ENCODE measurements around the gene NRDC.
"Not testable (repeated sequence)": the region's sequence is repeated elsewhere in the genome, so short reads cannot be mapped to it uniquely, and the experiment has no call there.

NRDC gene

DNA sequence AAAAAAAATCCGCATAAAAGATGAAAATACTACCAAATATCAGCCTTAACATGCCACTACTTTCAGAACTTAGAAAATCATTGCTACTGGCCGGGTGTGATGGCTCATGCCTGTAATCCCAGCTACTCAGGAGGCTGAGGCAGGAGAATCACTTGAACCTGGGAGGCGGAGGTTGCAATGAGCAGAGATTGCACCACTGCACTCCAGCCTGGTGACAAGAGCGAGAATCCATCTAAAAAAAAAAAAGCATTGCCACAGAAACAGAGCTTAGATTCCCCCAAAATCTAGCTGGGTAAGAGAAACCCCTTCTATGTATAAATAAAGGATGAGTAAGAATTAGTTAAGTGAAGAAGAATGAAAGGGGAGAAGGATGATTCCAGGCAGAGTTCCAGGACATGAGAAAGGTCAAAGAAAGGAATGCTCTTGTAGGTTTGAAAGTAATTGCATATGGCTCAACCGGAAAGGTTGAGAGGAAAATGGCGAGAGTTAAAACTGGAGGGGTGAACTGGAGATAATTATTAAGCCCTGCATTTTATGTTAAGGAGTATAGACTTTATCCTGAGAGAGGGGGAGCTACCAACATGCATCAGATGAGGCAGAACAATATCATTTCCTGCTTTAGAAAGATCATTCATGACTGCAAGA lies 19.7 kb upstream of the NRDC start:
- Histone ChIP-seq H3K79me2 (no peaks in the 10 kb centered on the region), H3K27me3 (ENCODE audit: control insufficient read depth, insufficient read depth, low read length) (no peaks in the 10 kb centered on the region), H3K9me3 (ENCODE audit: control insufficient read depth, low read length) (no peaks in the 10 kb centered on the region), H3K4me3 (ENCODE audit: low read depth, low read length) (no peak overlapping the region), H3K4me2 (ENCODE audit: low read length) (no peak overlapping the region), H3K9ac (no peak overlapping the region), H3K36me3 (ENCODE audit: control insufficient read depth, insufficient read depth, low read length) (no peaks in the 10 kb centered on the region), H3K27ac (no peak overlapping the region), H3K4me1 (no peaks in the 10 kb centered on the region), H2AFZ (no peak overlapping the region)
- TF ChIP-seq, protein P1, sequence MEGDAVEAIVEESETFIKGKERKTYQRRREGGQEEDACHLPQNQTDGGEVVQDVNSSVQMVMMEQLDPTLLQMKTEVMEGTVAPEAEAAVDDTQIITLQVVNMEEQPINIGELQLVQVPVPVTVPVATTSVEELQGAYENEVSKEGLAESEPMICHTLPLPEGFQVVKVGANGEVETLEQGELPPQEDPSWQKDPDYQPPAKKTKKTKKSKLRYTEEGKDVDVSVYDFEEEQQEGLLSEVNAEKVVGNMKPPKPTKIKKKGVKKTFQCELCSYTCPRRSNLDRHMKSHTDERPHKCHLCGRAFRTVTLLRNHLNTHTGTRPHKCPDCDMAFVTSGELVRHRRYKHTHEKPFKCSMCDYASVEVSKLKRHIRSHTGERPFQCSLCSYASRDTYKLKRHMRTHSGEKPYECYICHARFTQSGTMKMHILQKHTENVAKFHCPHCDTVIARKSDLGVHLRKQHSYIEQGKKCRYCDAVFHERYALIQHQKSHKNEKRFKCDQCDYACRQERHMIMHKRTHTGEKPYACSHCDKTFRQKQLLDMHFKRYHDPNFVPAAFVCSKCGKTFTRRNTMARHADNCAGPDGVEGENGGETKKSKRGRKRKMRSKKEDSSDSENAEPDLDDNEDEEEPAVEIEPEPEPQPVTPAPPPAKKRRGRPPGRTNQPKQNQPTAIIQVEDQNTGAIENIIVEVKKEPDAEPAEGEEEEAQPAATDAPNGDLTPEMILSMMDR (IDR thresholded peaks at IDR 0.05) = no peak

DNA sequence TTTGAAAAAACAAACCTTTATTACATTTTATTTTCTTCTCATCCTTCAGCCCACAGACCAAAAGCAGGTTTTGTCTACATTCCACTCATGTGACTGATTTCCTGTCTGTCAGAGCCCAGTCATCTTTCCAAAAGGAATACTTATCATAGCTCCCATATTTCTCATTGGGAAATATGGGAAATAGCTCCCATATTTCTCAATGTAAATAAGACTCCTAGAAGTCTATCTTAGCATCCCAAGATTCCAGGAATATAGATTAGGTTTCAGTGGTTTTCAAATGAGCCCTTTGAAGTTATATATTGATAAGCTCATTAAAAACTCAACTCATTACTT lies 19.1 kb upstream of the NRDC start:
- Histone ChIP-seq H3K27me3 (ENCODE audit: control insufficient read depth, insufficient read depth, low read length) (no peaks in the 10 kb centered on the region), H3K9me3 (ENCODE audit: control insufficient read depth, low read length) (no peaks in the 10 kb centered on the region), H3K27ac (no peak overlapping the region), H3K9ac (no peak overlapping the region), H2AFZ (no peak overlapping the region), H3K4me3 (ENCODE audit: low read depth, low read length) (no peak overlapping the region), H3K4me2 (ENCODE audit: low read length) (no peak overlapping the region), H3K4me1 (no peaks in the 10 kb centered on the region), H3K79me2 (no peaks in the 10 kb centered on the region), H3K36me3 (ENCODE audit: control insufficient read depth, insufficient read depth, low read length) (no peaks in the 10 kb centered on the region)
- TF ChIP-seq, protein P1 (IDR thresholded peaks at IDR 0.05) = no peak

DNA sequence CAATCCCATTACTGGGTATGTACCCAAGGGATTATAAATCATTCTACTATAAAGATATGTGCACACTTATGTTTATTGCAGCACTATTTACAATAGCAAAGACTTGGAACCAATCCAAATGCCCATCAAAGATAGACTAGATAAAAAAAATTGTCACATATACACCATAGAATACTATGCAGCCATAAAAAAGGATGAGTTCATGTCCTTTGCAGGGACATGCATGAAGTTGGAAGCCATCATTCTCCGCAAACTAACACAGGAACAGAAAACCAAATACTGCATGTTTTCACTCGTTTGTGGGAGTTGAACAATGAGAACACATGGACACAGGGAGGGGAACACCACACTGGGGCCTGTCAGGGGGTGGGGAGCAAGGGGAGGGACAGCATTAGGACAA lies 16.2 kb upstream of the NRDC start:
- not testable (repeated sequence) for H3K79me2 ChIP-seq; H3K4me1 ChIP-seq; H2AFZ ChIP-seq; H3K4me2 ChIP-seq (ENCODE audit: low read length); H3K27me3 ChIP-seq (ENCODE audit: control insufficient read depth, insufficient read depth, low read length); H3K27ac ChIP-seq; H3K36me3 ChIP-seq (ENCODE audit: control insufficient read depth, insufficient read depth, low read length); H3K9ac ChIP-seq; H3K9me3 ChIP-seq (ENCODE audit: control insufficient read depth, low read length); H3K4me3 ChIP-seq (ENCODE audit: low read depth, low read length)

DNA sequence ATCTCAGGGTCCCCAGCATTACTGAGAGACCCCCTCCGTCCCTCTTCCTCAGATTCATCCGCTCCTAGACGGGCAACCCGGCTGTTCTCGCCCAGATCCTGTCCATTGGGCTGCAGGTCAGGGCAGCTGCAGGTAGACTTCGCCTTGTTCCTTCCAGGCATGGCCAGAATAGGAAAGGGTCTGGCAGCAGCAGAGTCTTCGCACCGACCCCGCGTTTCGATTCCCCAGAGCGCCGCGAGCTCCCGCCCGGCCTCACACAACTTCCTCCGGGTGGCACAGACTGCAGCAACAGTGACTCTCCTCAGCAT lies 265 bp downstream of the NRDC start:
- H3K9me3 ChIP-seq (ENCODE audit: control insufficient read depth, low read length) = no peaks in the 10 kb centered on the region
- no peaks in the 10 kb centered on the region for H3K27me3 ChIP-seq (ENCODE audit: control insufficient read depth, insufficient read depth, low read length)
- H3K36me3 ChIP-seq (ENCODE audit: control insufficient read depth, insufficient read depth, low read length) = no peaks in the 10 kb centered on the region
- peak overlapping the region; percentile 81 for H3K4me2 ChIP-seq (ENCODE audit: low read length)
- TF ChIP-seq, protein P1 (IDR thresholded peaks at IDR 0.05) = no peak
- H3K79me2 ChIP-seq = peaks cover 27% of the 10 kb centered on the region
- peak overlapping the region; percentile 89 for H2AFZ ChIP-seq
- H3K27ac ChIP-seq = peak overlapping the region; percentile 95
- H3K9ac ChIP-seq = peak overlapping the region; percentile 50
- peaks cover 2% of the 10 kb centered on the region for H3K4me1 ChIP-seq
- peak overlapping the region; percentile 98 for H3K4me3 ChIP-seq (ENCODE audit: low read depth, low read length)

DNA sequence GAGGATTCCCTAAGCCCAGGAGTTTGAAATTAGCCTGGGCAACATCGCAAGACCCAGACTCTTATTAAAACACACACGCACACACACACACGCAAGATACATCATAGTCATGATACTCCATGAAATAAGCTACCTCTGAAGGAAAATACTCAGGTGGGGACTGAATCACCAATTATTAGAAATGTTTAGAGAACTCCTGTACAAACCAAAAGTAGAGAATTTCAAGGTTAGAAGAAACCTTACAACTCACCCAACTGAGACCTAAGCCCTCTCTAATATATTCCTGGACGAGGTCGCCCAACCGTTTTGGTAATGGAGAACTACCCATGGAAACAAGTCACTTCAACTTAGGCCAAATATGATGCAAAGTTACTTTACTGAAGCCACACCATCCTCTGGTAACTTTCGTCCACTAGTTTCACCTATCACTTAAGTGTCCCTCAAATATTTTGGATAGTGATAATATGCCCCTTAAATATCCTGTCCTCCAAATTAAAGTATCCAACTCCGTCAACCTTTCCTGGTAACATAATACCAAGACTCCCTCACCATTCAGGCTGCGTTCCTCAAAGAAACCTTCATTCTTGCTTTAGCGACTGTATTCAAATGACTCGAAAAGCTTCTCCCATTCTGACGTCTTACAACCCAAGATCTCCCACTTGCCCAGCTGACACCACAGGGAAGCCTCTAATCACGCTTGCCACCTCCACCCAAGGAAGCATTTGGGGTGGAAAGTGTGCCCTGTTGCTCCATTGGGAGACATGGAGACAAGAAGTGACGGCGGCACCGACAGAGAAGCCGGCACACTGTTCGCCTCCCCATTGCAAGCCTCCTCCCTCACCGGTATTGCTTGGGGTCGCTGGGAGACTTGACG lies 856 bp downstream of the NRDC start:
- peaks cover 29% of the 10 kb centered on the region for H3K79me2 ChIP-seq
- H3K27ac ChIP-seq = peak overlapping the region; percentile 95
- H3K9me3 ChIP-seq (ENCODE audit: control insufficient read depth, low read length) = no peaks in the 10 kb centered on the region
- H3K4me1 ChIP-seq = peaks cover 2% of the 10 kb centered on the region
- peak overlapping the region; percentile 98 for H3K4me3 ChIP-seq (ENCODE audit: low read depth, low read length)
- peak overlapping the region; percentile 81 for H3K4me2 ChIP-seq (ENCODE audit: low read length)
- H3K9ac ChIP-seq = peak overlapping the region; percentile 50
- no peaks in the 10 kb centered on the region for H3K36me3 ChIP-seq (ENCODE audit: control insufficient read depth, insufficient read depth, low read length)
- H2AFZ ChIP-seq = peak overlapping the region; percentile 89
- TF ChIP-seq, protein P1 (IDR thresholded peaks at IDR 0.05) = no peak
- H3K27me3 ChIP-seq (ENCODE audit: control insufficient read depth, insufficient read depth, low read length) = no peaks in the 10 kb centered on the region
